HepG2 (cell line): ENCODE results near the gene DLG2. TPM values are rescaled to one million over a fixed set of nuclear protein-coding genes. Genes with fewer than 3 reads are reported as not detected.

ENCODE experiments used
- ATAC-seq: fragments of 200-7000 bp; cut with Tn5 transposase; 3 replicates; pipeline ENCODE4 v1.9.1; 2020; ENCODE audit warnings: mild to moderate bottlenecking, moderate library complexity
- BruUV-seq: library from RNA; stranded (reverse); fragments of 400-500 nt; replicated peaks from 2 replicates; lab custom pipeline; 2021; lab: Mats Ljungman, UMichigan
- CTCF ChIA-PET: fragments of 300-600 bp; formaldehyde crosslinking; extraction: SDS; loops from one replicate; lab custom pipeline; 2021; ENCODE audit warnings: low total read pairs, inconsistent platforms, low intra/inter-chr PET ratio; lab: Yijun Ruan, JAX
- POLR2A ChIA-PET: fragments of 350-600 bp; sonication (Branson Sonifier 250); formaldehyde crosslinking; loops from one replicate; lab custom pipeline; 2020; ENCODE audit warnings: antibody characterized with exemption, inconsistent platforms; lab: Yijun Ruan, JAX
- DNase-seq: peaks from one replicate; pipeline ENCODE4 v3.0.0-alpha.2; 2015; ENCODE audit warnings: low spot score
- FAIRE-seq: peaks from 3 replicates; lab custom pipeline; 2011; peaks lifted over from hg19 to GRCh38; lab: Jason Lieb, UNC
- H2AFZ ChIP-seq: one replicate; pipeline ENCODE4 v1.6.1; 2011; ENCODE audit warnings: low read length, inconsistent platforms
- H3K27ac ChIP-seq: fragments of 300-600 bp; 3 replicates; pipeline ENCODE4 v1.8.0; 2011; ENCODE audit warnings: mixed run types, mild to moderate bottlenecking, mixed read lengths, low read length, inconsistent platforms; ENCODE audit not compliant: insufficient read depth; ENCODE audit errors: extremely low read length
- H3K27me3 ChIP-seq, 2 experiments: fragments of 200-600 bp in 1 of 2; 2 replicates in 1 of 2; 3 replicates in 1 of 2; pipeline versions ENCODE4 v1.6.0 to v1.8.0; 2011; ENCODE audit warnings: low read length in 2 of 2, mild to moderate bottlenecking in 2 of 2, moderate library complexity in 2 of 2, inconsistent platforms in 1 of 2; ENCODE audit not compliant: insufficient read depth in 2 of 2, control insufficient read depth in 1 of 2
- H3K36me3 ChIP-seq, 2 experiments: fragments of 200-600 bp in 1 of 2; replicated peaks in 1 of 2; 2 replicates in 1 of 2; 3 replicates in 1 of 2; pipeline versions ENCODE4 v1.5.1 to v1.8.0; 2011; ENCODE audit warnings: low read length in 2 of 2, inconsistent platforms in 1 of 2; ENCODE audit not compliant: insufficient read depth in 2 of 2, control insufficient read depth in 1 of 2
- H3K4me1 ChIP-seq: 2 replicates; pipeline ENCODE4 v1.5.1; 2012; ENCODE audit warnings: low read length, inconsistent platforms; ENCODE audit not compliant: insufficient read depth
- H3K4me2 ChIP-seq: 2 replicates; pipeline ENCODE4 v1.6.0; 2011; ENCODE audit warnings: low read depth, low read length, inconsistent platforms
- H3K4me3 ChIP-seq, 3 experiments: fragments of 200-600 bp in 1 of 3; sonication (generic), shearing (Covaris generic) in 1 of 3; replicated peaks in 1 of 3; 2 replicates each; pipeline ENCODE4 v1.5.1; 2011 to 2016; ENCODE audit warnings: low read length in 3 of 3, inconsistent platforms in 2 of 3, low read depth in 2 of 3, mild to moderate bottlenecking in 2 of 3, control low read depth in 1 of 3, mixed read lengths in 1 of 3; ENCODE audit not compliant: insufficient read depth in 1 of 3
- H3K79me2 ChIP-seq: one replicate; pipeline ENCODE4 v1.6.1; 2011; ENCODE audit warnings: low read length, inconsistent platforms; ENCODE audit not compliant: insufficient read depth
- H3K9ac ChIP-seq: 2 replicates; pipeline ENCODE4 v1.6.0; 2011; ENCODE audit warnings: mild to moderate bottlenecking, low read depth, low read length, inconsistent platforms; ENCODE audit not compliant: insufficient read depth
- H3K9me3 ChIP-seq: 2 replicates; pipeline ENCODE4 v1.5.1; 2012; ENCODE audit warnings: mild to moderate bottlenecking, low read length
- H4K20me1 ChIP-seq: 2 replicates; pipeline ENCODE4 v1.6.0; 2011; ENCODE audit warnings: inconsistent platforms, mild to moderate bottlenecking, low read length, moderate library complexity; ENCODE audit not compliant: insufficient read depth
- ARID3A ChIP-seq: IDR thresholded peaks from 2 replicates; pipeline ENCODE4 v1.6.1; 2012; ENCODE audit warnings: low read depth, low read length, improper control_type of control experiment
- TBP ChIP-seq: sonication (generic); formaldehyde crosslinking; IDR thresholded peaks from 2 replicates; pipeline ENCODE4 v1.5.0; 2020; ENCODE audit warnings: missing genetic modification reagents
- WIZ ChIP-seq: sonication (generic); formaldehyde crosslinking; IDR thresholded peaks from 2 replicates; pipeline ENCODE4 v1.5.1; 2020; ENCODE audit warnings: mild to moderate bottlenecking, missing genetic modification reagents
- ZNF670 ChIP-seq: sonication (generic); formaldehyde crosslinking; IDR thresholded peaks from 2 replicates; pipeline ENCODE4 v1.8.0; 2022; ENCODE audit warnings: mild to moderate bottlenecking, missing genetic modification reagents, borderline replicate concordance
- ZNF772 ChIP-seq: sonication (generic); formaldehyde crosslinking; IDR thresholded peaks from 2 replicates; pipeline ENCODE4 v1.5.0; 2020; ENCODE audit warnings: mild to moderate bottlenecking, missing genetic modification reagents
- in situ Hi-C: cut with HindIII; loops from 2 replicates; pipeline ENCODE4 v1.10.0; 2017; ENCODE audit warnings: low pct_unique_long_range_greater_than_20kb; ENCODE audit not compliant: extremely low pct_ligation_motif_present
- intact Hi-C: fragments of 100-400 bp; cut with micrococcal nuclease; formaldehyde crosslinking; loops from one replicate; pipeline ENCODE4 v1.10.0; 2022; ENCODE audit not compliant: unreplicated experiment
- polyA plus RNA-seq, 8 experiments: library from polyadenylated mRNA; depleted of rRNA in 3 of 8; stranded (reverse) in 7 of 8; unstranded in 1 of 8; fragments of >200 nt; fragmentation: Illumina TruSeq in 4 of 8; extraction: Trizol in 4 of 8; gene quantifications; 2 replicates each; pipeline versions ENCODE4 v1.2.1 to v1.2.3, GENCODE V29; 2011 to 2016; ENCODE audit warnings: low read depth in 4 of 8, missing spikeins in 1 of 8, mixed read lengths in 1 of 8; ENCODE audit not compliant: insufficient read depth in 1 of 8
- total RNA-seq, 5 experiments: library from RNA; depleted of rRNA; stranded (reverse); fragments of >200 nt; fragmentation: Illumina TruSeq; extraction: Trizol; gene quantifications; 2 replicates each; pipeline ENCODE4 v1.2.3, GENCODE V29; 2016; ENCODE audit warnings: low read depth in 1 of 5
- TF ChIP-seq, protein P1 (sequence below): sonication (generic); formaldehyde crosslinking; IDR thresholded peaks from 2 replicates; pipeline ENCODE4 v1.5.1; 2020; ENCODE audit warnings: mild to moderate bottlenecking, missing genetic modification reagents, moderate library complexity
- TF ChIP-seq, protein P2 (sequence below): sonication (generic); formaldehyde crosslinking; IDR thresholded peaks from 2 replicates; pipeline ENCODE4 v1.8.1; 2022; ENCODE audit warnings: low read depth, mild to moderate bottlenecking, missing genetic modification reagents

DLG2 gene
- total and polyA plus RNA-seq, 2 of the 13 experiments (the other 11 are each of a cell fraction or from before 2014, with no cell fraction given): 0.46 to 1.0 TPM

- no peak for DNase-seq
- H2AFZ ChIP-seq: no peak overlapping the region
- no peak for TF ChIP-seq ZNF772 (CRISPR knock-in tag)
- TF ChIP-seq ARID3A: no peak
- TF ChIP-seq ZNF670 (CRISPR knock-in tag): no peak
- TF ChIP-seq, protein P1, sequence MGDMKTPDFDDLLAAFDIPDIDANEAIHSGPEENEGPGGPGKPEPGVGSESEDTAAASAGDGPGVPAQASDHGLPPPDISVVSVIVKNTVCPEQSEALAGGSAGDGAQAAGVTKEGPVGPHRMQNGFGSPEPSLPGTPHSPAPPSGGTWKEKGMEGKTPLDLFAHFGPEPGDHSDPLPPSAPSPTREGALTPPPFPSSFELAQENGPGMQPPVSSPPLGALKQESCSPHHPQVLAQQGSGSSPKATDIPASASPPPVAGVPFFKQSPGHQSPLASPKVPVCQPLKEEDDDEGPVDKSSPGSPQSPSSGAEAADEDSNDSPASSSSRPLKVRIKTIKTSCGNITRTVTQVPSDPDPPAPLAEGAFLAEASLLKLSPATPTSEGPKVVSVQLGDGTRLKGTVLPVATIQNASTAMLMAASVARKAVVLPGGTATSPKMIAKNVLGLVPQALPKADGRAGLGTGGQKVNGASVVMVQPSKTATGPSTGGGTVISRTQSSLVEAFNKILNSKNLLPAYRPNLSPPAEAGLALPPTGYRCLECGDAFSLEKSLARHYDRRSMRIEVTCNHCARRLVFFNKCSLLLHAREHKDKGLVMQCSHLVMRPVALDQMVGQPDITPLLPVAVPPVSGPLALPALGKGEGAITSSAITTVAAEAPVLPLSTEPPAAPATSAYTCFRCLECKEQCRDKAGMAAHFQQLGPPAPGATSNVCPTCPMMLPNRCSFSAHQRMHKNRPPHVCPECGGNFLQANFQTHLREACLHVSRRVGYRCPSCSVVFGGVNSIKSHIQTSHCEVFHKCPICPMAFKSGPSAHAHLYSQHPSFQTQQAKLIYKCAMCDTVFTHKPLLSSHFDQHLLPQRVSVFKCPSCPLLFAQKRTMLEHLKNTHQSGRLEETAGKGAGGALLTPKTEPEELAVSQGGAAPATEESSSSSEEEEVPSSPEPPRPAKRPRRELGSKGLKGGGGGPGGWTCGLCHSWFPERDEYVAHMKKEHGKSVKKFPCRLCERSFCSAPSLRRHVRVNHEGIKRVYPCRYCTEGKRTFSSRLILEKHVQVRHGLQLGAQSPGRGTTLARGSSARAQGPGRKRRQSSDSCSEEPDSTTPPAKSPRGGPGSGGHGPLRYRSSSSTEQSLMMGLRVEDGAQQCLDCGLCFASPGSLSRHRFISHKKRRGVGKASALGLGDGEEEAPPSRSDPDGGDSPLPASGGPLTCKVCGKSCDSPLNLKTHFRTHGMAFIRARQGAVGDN (CRISPR knock-in tag): no peak
- no peak for TF ChIP-seq WIZ (CRISPR knock-in tag)
- TF ChIP-seq TBP (CRISPR knock-in tag): no peak
- TF ChIP-seq, protein P2, sequence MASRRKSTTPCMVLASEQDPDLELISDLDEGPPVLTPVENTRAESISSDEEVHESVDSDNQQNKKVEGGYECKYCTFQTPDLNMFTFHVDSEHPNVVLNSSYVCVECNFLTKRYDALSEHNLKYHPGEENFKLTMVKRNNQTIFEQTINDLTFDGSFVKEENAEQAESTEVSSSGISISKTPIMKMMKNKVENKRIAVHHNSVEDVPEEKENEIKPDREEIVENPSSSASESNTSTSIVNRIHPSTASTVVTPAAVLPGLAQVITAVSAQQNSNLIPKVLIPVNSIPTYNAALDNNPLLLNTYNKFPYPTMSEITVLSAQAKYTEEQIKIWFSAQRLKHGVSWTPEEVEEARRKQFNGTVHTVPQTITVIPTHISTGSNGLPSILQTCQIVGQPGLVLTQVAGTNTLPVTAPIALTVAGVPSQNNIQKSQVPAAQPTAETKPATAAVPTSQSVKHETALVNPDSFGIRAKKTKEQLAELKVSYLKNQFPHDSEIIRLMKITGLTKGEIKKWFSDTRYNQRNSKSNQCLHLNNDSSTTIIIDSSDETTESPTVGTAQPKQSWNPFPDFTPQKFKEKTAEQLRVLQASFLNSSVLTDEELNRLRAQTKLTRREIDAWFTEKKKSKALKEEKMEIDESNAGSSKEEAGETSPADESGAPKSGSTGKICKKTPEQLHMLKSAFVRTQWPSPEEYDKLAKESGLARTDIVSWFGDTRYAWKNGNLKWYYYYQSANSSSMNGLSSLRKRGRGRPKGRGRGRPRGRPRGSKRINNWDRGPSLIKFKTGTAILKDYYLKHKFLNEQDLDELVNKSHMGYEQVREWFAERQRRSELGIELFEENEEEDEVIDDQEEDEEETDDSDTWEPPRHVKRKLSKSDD (CRISPR knock-in tag): no peak
- TF ChIP-seq, all 625 proteins: peak for 0
- POLR2A ChIA-PET: no interaction called here
- no peaks in the 10 kb centered on the region for H3K27me3 ChIP-seq
- no peak overlapping the region for H3K27ac ChIP-seq
- H3K9me3 ChIP-seq: no peaks in the 10 kb centered on the region
- no peaks in the 10 kb centered on the region for H4K20me1 ChIP-seq
- H3K9ac ChIP-seq: no peak overlapping the region
- FAIRE-seq: no peak
- H3K4me2 ChIP-seq: no peak overlapping the region
- CTCF ChIA-PET: no interaction called here
- no peaks in the 10 kb centered on the region for H3K4me1 ChIP-seq
- no peaks in the 10 kb centered on the region for H3K36me3 ChIP-seq
- BruUV-seq: no TSS peak
- no peak for ATAC-seq
- in situ Hi-C loops: no loop called here
- H3K79me2 ChIP-seq: no peaks in the 10 kb centered on the region
- no peak overlapping the region for H3K4me3 ChIP-seq
- intact Hi-C loops: no loop called here
Measured at GRCh38 chr11:85313741-85314140, 313.4 kb downstream of the DLG2 start.
